A673 (cell line): ENCODE measurements around the gene AP2B1. TPM values are rescaled to one million over a fixed set of nuclear protein-coding genes. Genes with fewer than 3 reads are reported as not detected.

Experiments used
- Bru-seq: library from RNA; stranded (reverse); fragments of 400-500 nt; gene quantifications from one replicate; lab custom pipeline; 2021; lab: Mats Ljungman, UMichigan
- BruChase-seq, 2 experiments: library from RNA; stranded (reverse); fragments of 400-500 nt; gene quantifications; one replicate each; lab custom pipeline; 2021; lab: Mats Ljungman, UMichigan
- BruUV-seq: library from RNA; stranded (reverse); fragments of 400-500 nt; replicated peaks from 2 replicates; lab custom pipeline; 2021; lab: Mats Ljungman, UMichigan
- CTCF ChIA-PET: fragments of 300-600 bp; sonication (Branson Sonifier 250); formaldehyde crosslinking; loops from one replicate; lab custom pipeline; 2022; ENCODE audit warnings: antibody characterized with exemption; lab: Charles Lee
- POLR2A ChIA-PET: fragments of 300-600 bp; sonication (Branson Sonifier 250); formaldehyde crosslinking; loops from one replicate; lab custom pipeline; 2022; ENCODE audit warnings: antibody characterized with exemption; ENCODE audit not compliant: low non-redundant PET; lab: Charles Lee
- DNase-seq: peaks from one replicate; pipeline ENCODE4 v3.0.0-alpha.2; 2015; ENCODE audit warnings: low spot score
- H3K27ac ChIP-seq: fragments of 200-600 bp; sonication (generic); 2 replicates; pipeline ENCODE4 v1.5.1; 2016; ENCODE audit warnings: mixed run types, low read depth, mild to moderate bottlenecking, mixed read lengths, antibody characterized with exemption, low read length; ENCODE audit not compliant: poor library complexity, severe bottlenecking
- H3K27me3 ChIP-seq: fragments of 200-600 bp; sonication (generic); replicated peaks from 2 replicates; pipeline ENCODE4 v1.6.1; 2017; ENCODE audit warnings: mixed run types, low read depth, mild to moderate bottlenecking, mixed read lengths, antibody characterized with exemption, low read length; ENCODE audit not compliant: insufficient read depth, poor library complexity
- H3K36me3 ChIP-seq: fragments of 200-600 bp; sonication (generic); 2 replicates; pipeline ENCODE4 v1.6.1; 2016; ENCODE audit warnings: mixed run types, mild to moderate bottlenecking, mixed read lengths, antibody characterized with exemption, low read length; ENCODE audit not compliant: insufficient read depth, poor library complexity, severe bottlenecking
- H3K4me1 ChIP-seq: fragments of 200-600 bp; sonication (generic); 2 replicates; pipeline ENCODE4 v1.6.1; 2017; ENCODE audit warnings: mixed run types, mild to moderate bottlenecking, mixed read lengths, antibody characterized with exemption, low read length; ENCODE audit not compliant: insufficient read depth, poor library complexity, severe bottlenecking
- H3K4me3 ChIP-seq: fragments of 200-600 bp; sonication (generic); 2 replicates; pipeline ENCODE4 v1.5.1; 2016; ENCODE audit warnings: low read depth, mixed run types, mild to moderate bottlenecking, mixed read lengths, low read length; ENCODE audit not compliant: poor library complexity, severe bottlenecking
- H3K9me3 ChIP-seq: fragments of 200-600 bp; sonication (generic); 2 replicates; pipeline ENCODE4 v1.6.1; 2016; ENCODE audit warnings: mixed run types, low read depth, mild to moderate bottlenecking, mixed read lengths, antibody characterized with exemption, low read length; ENCODE audit not compliant: poor library complexity, severe bottlenecking
- EZH2 ChIP-seq: fragments of 200-600 bp; sonication (generic); IDR thresholded peaks from 2 replicates; pipeline ENCODE4 v1.6.1; 2017; ENCODE audit warnings: borderline replicate concordance, low read depth, mild to moderate bottlenecking, mixed read lengths, antibody characterized with exemption, low read length; ENCODE audit not compliant: poor library complexity, severe bottlenecking
- intact Hi-C: fragments of 100-400 bp; cut with micrococcal nuclease; formaldehyde crosslinking; loops from one replicate; pipeline ENCODE4 v1.10.0; 2022; ENCODE audit not compliant: unreplicated experiment
- long read RNA-seq: library from polyadenylated mRNA; stranded (forward); transcript quantifications from one replicate; pipeline ENCODE4 v2.0.0, GENCODE V29; 2022
- total RNA-seq: library from RNA; stranded (reverse); gene quantifications from 2 replicates; pipeline ENCODE4 v1.2.3, GENCODE V29; 2021
- TF ChIP-seq, protein P1 (sequence below): fragments of 300-800, 200-600 bp; sonication (generic); conservative IDR thresholded peaks from 2 replicates; pipeline ENCODE4 v1.5.1; 2017; ENCODE audit warnings: low read depth, mild to moderate bottlenecking, antibody characterized with exemption, low read length, moderate library complexity, mixed read lengths

Gene AP2B1
- total RNA-seq (117 and 124 TPM in 2 replicates), Bru-seq, nascent RNA (percentile 76 among the genes with signal in this experiment), BruChase-seq, experiment 1, labeled RNA remaining after a 2-hour chase (percentile 70 among the genes with signal in this experiment), BruChase-seq, experiment 2, labeled RNA remaining after a 6-hour chase (percentile 79 among the genes with signal in this experiment)
- long read RNA-seq, full-length matches to known transcripts = 44 of 62 reads
- long read RNA-seq, partial matches to known transcripts = 7 of 62 reads
- long read RNA-seq, other reads (novel, unspliced or antisense) = 11 of 62 reads

DNA sequence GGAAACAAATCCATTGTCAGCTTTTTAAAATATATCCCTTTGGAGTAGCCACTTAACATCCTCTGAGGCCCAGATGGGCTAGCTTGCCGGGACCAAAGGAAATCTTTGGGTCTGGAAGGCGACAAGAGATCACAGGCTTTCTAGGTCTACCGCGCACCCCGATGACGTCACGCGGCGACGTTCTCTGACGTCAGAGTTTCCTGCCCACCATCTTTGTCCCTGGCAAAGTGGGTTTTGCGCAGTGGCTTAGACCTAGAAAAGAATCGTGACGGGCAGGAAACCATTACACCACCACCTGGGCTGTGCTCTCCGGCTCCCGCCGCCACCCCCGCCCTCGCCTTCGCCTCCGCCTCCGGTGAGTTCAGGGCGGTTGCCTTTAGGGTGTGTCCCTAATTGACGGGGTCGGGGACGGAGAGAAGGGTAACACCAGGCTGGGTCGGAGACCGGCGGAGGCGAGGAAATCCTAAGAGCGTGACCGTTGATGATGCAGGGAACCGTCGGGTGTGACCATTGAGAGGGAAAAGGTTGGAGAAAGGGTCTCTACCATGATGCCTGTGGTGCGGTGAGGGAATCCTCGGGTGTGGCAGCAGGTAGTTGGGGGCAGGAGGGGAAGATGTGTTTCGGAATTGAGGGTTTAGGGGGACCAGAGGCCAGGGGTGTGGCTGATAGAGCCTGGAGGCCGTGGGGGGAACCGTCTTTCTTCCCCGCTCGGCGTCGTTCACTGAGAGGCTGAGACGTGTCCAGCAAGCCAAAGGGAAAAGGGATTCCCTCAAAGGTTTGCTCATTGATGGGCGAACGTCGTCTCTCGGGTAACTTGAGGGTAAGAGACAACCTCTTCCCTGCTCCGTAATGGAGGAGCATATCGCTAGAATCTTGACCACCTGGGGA lies at the start of gene AP2B1:
Gene AP2B1 (plus strand): TSS at position 249 of the 888 bp plus-strand sequence. CDS start 6,709 bp downstream, outside the sequence.
- Histone ChIP-seq H3K27me3 (no peaks in the 10 kb centered on the region), H3K4me3 (peak within 1 kb of the TSS; percentile 82), H3K36me3 (no peaks in the 10 kb centered on the region), H3K27ac (peak within 1 kb of the TSS; percentile 92), H3K4me1 (peaks cover 11% of the 10 kb centered on the region), H3K9me3 (no peaks in the 10 kb centered on the region)
- DNase-seq = peak; percentile 88
- intact Hi-C loops = no loop called here
- ChIA-PET CTCF (no interaction called here), POLR2A (no interaction called here)
- TSS peak; percentile 77 for BruUV-seq
- no peak for TF ChIP-seq EZH2
- TF ChIP-seq, protein P1, sequence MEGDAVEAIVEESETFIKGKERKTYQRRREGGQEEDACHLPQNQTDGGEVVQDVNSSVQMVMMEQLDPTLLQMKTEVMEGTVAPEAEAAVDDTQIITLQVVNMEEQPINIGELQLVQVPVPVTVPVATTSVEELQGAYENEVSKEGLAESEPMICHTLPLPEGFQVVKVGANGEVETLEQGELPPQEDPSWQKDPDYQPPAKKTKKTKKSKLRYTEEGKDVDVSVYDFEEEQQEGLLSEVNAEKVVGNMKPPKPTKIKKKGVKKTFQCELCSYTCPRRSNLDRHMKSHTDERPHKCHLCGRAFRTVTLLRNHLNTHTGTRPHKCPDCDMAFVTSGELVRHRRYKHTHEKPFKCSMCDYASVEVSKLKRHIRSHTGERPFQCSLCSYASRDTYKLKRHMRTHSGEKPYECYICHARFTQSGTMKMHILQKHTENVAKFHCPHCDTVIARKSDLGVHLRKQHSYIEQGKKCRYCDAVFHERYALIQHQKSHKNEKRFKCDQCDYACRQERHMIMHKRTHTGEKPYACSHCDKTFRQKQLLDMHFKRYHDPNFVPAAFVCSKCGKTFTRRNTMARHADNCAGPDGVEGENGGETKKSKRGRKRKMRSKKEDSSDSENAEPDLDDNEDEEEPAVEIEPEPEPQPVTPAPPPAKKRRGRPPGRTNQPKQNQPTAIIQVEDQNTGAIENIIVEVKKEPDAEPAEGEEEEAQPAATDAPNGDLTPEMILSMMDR = no peak

DNA sequence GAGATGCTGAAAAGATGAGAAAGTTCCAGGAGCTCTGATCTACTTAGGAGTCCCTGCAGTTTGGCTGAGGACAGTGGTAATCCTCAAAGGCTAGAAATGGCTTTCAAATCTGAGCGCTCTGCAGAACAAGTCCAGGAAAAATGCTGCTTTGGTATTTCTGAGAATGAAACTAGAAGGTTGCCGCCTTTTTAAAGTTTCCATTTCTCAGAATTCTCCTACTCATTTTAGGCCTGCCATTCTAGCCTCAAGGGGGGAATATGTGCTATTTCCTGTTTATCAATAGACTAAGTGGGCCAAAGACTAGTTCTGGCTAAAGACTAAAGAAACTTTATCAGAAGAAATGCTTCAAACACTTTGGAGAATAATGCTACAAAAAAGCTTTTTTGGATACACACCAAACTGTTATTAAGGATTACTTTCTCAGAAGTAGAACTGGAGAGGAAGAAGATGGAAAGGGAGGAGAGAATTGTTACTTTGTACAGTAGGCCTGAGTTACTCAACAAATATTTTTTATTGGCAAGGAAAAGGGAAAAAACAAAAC lies 49.5 kb upstream of the AP2B1 start, which contains the start of gene SLFN12L:
Gene SLFN12L (minus strand): TSS at position 78 of the 541 bp plus-strand sequence. CDS start 15,314 bp downstream, outside the sequence.
- CTCF ChIA-PET = no interaction called here
- H3K27ac ChIP-seq = peak within 1 kb of the TSS; percentile 77
- H3K36me3 ChIP-seq = no peaks in the 10 kb centered on the region
- no TSS peak for BruUV-seq
- TF ChIP-seq, protein P1 = no peak
- TF ChIP-seq EZH2 = no peak
- no peaks in the 10 kb centered on the region for H3K9me3 ChIP-seq
- peaks cover 20% of the 10 kb centered on the region for H3K4me1 ChIP-seq
- DNase-seq = peak; percentile 42
- POLR2A ChIA-PET = no interaction called here
- intact Hi-C loops = loop anchor here (2.0 kb wide), 1 partner anchor 367 kb away; no protein-coding TSS in a partner anchor
- no peaks in the 10 kb centered on the region for H3K27me3 ChIP-seq
- no peak within 1 kb of the TSS for H3K4me3 ChIP-seq

DNA sequence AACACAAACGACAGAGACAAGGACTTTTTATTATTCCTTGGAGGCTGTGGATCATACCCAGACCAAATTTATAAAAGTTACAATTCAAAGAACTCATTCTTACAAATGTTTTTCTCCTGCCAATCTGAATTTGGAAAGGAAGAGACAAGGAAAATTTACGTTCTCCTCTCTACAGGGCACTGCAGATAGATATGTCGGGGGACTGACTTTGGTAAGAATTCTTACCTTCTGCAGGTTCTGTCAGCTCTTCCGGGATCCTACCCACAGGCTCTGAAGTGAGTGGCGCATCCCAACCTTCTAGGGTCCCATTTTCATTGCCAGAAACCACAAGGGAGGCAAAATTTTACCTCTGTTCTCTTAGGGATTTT lies 47.5 kb upstream of the AP2B1 start:
- intact Hi-C loops = loop anchor here (2.0 to 5.0 kb wide), 3 partner anchors 208 to 369 kb away; no protein-coding TSS in a partner anchor
- H3K4me3 ChIP-seq = no peak overlapping the region
- no peaks in the 10 kb centered on the region for H3K9me3 ChIP-seq
- H3K4me1 ChIP-seq = peaks cover 11% of the 10 kb centered on the region
- TF ChIP-seq EZH2 = no peak
- TF ChIP-seq, protein P1 = no peak
- H3K36me3 ChIP-seq = no peaks in the 10 kb centered on the region
- ChIA-PET POLR2A (no interaction called here), CTCF (interaction anchor here (0.7 kb wide), 4 partner anchors 17 to 446 kb away, joined by 3 to 5 read pairs (median 4); no protein-coding TSS in a partner anchor)
- BruUV-seq = no TSS peak
- peak overlapping the region; percentile 26 for H3K27ac ChIP-seq
- no peaks in the 10 kb centered on the region for H3K27me3 ChIP-seq
- no peak for DNase-seq
